K562 (cell line): ENCODE measurements around the gene ZNF213. TPM values are rescaled to one million over a fixed set of nuclear protein-coding genes. Genes with fewer than 3 reads are reported as not detected.
A peak's percentile ranks its signal among the peaks of the same experiment; 100 is the strongest.

Experiments used
- E2F3 ChIP-seq: fragments of 250-450 bp; sonication (Bioruptor Pico); IDR thresholded peaks from 2 replicates; pipeline ENCODE4 v1.4.0; 2020; ENCODE audit warnings: mild to moderate bottlenecking
- JUND ChIP-seq, 2 experiments: IDR thresholded peaks; 2 replicates in 1 of 2; 3 replicates in 1 of 2; pipeline ENCODE4 v1.6.1; 2011; ENCODE audit warnings: borderline replicate concordance in 2 of 2, low read depth in 2 of 2, low read length in 2 of 2, improper control_type of control experiment in 1 of 2, missing biosample characterization in 1 of 2, missing genetic modification characterization in 1 of 2, missing genetic modification reagents in 1 of 2
- KLF16 ChIP-seq: IDR thresholded peaks from 2 replicates; pipeline ENCODE4 v1.6.1; 2016; ENCODE audit warnings: antibody characterized with exemption
- RAD21 ChIP-seq, 2 experiments: fragments of 250-450 bp in 1 of 2; fragments of 450-650 bp in 1 of 2; sonication (Bioruptor Pico) in 1 of 2; formaldehyde crosslinking in 1 of 2; IDR thresholded peaks in 1 of 2; conservative IDR thresholded peaks in 1 of 2; 2 replicates each; pipeline versions ENCODE4 v1.4.0 to v1.8.0; 2020 to 2022; ENCODE audit warnings: mild to moderate bottlenecking in 2 of 2, moderate library complexity in 1 of 2
- SIRT6 ChIP-seq: IDR thresholded peaks from one replicate; pipeline ENCODE4 v1.6.1; 2012; ENCODE audit warnings: low read depth, mild to moderate bottlenecking, control low read depth, inconsistent platforms, low read length, moderate library complexity
- SREBF2 ChIP-seq: sonication (generic); formaldehyde crosslinking; IDR thresholded peaks from 2 replicates; pipeline ENCODE4 v1.4.0; 2020; ENCODE audit warnings: mild to moderate bottlenecking, missing genetic modification reagents
- TEAD1 ChIP-seq, 2 experiments: fragments of 450-650 bp in 1 of 2; sonication (generic) in 1 of 2; formaldehyde crosslinking; IDR thresholded peaks; 2 replicates each; pipeline versions ENCODE4 v1.4.0 to v1.8.0; 2020 to 2022; ENCODE audit warnings: mild to moderate bottlenecking in 2 of 2, missing genetic modification reagents in 1 of 2
- ZBTB33 ChIP-seq: sonication (generic); formaldehyde crosslinking; IDR thresholded peaks from 2 replicates; pipeline ENCODE4 v1.8.1; 2023; ENCODE audit warnings: mild to moderate bottlenecking, missing genetic modification reagents
- polyA plus RNA-seq, 8 experiments: library from polyadenylated mRNA; depleted of rRNA in 4 of 8; stranded (reverse) in 5 of 8; unstranded in 3 of 8; fragments of >200 nt; fragmentation: Nextera tagmentation in 2 of 8; fragmentation: Illumina TruSeq in 1 of 8; extraction: Ambion mirVana in 2 of 8; extraction: Trizol in 1 of 8; gene quantifications; 2 replicates each; pipeline versions ENCODE4 v1.2.1 to v1.2.3, GENCODE V29; 2011 to 2014; ENCODE audit warnings: inconsistent platforms in 1 of 8, missing spikeins in 1 of 8
- total RNA-seq, 7 experiments: library from RNA; depleted of rRNA in 6 of 7; stranded (reverse); fragments of >200 nt in 6 of 7; fragmentation: Illumina TruSeq in 2 of 7; extraction: Trizol in 2 of 7; gene quantifications; 2 replicates each; pipeline versions ENCODE4 v1.2.1 to v1.2.3, GENCODE V29; 2011 to 2021; ENCODE audit warnings: low replicate concordance in 1 of 7
- TF ChIP-seq, protein P1 (sequence below), 2 experiments: fragments of 450-650 bp; formaldehyde crosslinking in 1 of 2; IDR thresholded peaks; 2 replicates each; pipeline versions ENCODE4 v1.4.0 to v1.6.1; 2014 to 2020; ENCODE audit warnings: mild to moderate bottlenecking in 2 of 2, borderline replicate concordance in 1 of 2, low read depth in 1 of 2

The ZNF213 gene
- total and polyA plus RNA-seq, 9 of the 15 experiments (the other 6 are each of a cell fraction or from before 2014, with no cell fraction given) = 0.49 to 10.0 (median 1.8) TPM

- TF ChIP-seq E2F3 (CRISPR knock-in tag) (no peak), TEAD1 (CRISPR knock-in tag; IDR thresholded peaks at IDR 0.05) (no peak), RAD21 (CRISPR knock-in tag; conservative IDR thresholded peaks at IDR 0.05 in 1 of 2, IDR thresholded peaks at IDR 0.05 in 1 of 2) (peak; percentile 36 to 77; a peak in 3 of 4 replicates), SREBF2 (CRISPR knock-in tag) (no peak), ZBTB33 (CRISPR knock-in tag) (peak; percentile 90), JUND (IDR thresholded peaks at IDR 0.05; ENCODE audit: borderline replicate concordance, low read depth, low read length) (0 out of 2 replicates have a peak, but pooled peaks have one; percentile 9), JUND (tag; IDR thresholded peaks at IDR 0.05; ENCODE audit: borderline replicate concordance, low read depth, low read length) (no peak), SIRT6 (no peak), KLF16 (0 out of 2 replicates have a peak, but pooled peaks have one; percentile 42)
- TF ChIP-seq, protein P1, sequence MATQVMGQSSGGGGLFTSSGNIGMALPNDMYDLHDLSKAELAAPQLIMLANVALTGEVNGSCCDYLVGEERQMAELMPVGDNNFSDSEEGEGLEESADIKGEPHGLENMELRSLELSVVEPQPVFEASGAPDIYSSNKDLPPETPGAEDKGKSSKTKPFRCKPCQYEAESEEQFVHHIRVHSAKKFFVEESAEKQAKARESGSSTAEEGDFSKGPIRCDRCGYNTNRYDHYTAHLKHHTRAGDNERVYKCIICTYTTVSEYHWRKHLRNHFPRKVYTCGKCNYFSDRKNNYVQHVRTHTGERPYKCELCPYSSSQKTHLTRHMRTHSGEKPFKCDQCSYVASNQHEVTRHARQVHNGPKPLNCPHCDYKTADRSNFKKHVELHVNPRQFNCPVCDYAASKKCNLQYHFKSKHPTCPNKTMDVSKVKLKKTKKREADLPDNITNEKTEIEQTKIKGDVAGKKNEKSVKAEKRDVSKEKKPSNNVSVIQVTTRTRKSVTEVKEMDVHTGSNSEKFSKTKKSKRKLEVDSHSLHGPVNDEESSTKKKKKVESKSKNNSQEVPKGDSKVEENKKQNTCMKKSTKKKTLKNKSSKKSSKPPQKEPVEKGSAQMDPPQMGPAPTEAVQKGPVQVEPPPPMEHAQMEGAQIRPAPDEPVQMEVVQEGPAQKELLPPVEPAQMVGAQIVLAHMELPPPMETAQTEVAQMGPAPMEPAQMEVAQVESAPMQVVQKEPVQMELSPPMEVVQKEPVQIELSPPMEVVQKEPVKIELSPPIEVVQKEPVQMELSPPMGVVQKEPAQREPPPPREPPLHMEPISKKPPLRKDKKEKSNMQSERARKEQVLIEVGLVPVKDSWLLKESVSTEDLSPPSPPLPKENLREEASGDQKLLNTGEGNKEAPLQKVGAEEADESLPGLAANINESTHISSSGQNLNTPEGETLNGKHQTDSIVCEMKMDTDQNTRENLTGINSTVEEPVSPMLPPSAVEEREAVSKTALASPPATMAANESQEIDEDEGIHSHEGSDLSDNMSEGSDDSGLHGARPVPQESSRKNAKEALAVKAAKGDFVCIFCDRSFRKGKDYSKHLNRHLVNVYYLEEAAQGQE (IDR thresholded peaks at IDR 0.05; ENCODE audit: borderline replicate concordance) = peak; percentile 42; the same call in 1 of the 2 replicates
- TF ChIP-seq, protein P1 (CRISPR knock-in tag; IDR thresholded peaks at IDR 0.05; ENCODE audit: low read depth) = no peak
Measured at GRCh38 chr16:3094289-3095027, 40.4 kb upstream of the ZNF213 start (continued).
